Measurements from ENCODE around the gene JADE1. TPM values are rescaled to one million over a fixed set of nuclear protein-coding genes. Genes with fewer than 3 reads are reported as not detected.

Gene JADE1
- total RNA-seq, 1 experiment from 2014 or later = 192 TPM

DNA sequence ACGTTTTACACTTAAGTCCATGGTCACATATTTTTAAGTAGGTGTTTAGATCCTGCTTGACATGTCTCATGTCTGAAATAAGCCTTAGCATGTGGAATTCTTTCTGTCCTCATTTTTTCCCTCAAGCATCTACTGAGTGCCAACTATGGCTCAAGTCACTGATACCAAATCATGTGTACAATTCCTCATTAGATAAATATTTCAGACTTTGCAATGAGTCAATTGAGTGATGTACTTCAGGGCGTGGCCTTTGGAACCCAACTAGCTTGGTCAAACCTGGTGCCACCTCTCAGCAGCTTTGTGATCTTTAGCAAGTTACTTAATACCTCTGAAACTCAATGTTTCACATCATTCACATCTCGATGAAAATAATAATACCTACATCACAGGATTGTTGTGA, 12.6 kb upstream of the JADE1 start:
- no peaks in the 10 kb centered on the region for H3K79me2 ChIP-seq (ENCODE audit: insufficient read depth, low read length)
- no peak overlapping the region for H4K91ac ChIP-seq (ENCODE audit: insufficient read length, low read depth, low read length)
- Mint-ChIP-seq H3K4me1 (peaks cover 10 to 11% of the 10 kb centered on the region in 2 experiments), H3K27ac (no peak overlapping the region), H3K36me3 (ENCODE audit: insufficient read depth in 1 of 3, low read depth in 3 of 3) (no peaks in the 10 kb centered on the region; a peak in 1 of 7 replicates), H3K4me3 (no peak overlapping the region), H3K9me3 (no peaks in the 10 kb centered on the region), H3K27me3 (ENCODE audit: low read depth) (no peaks in the 10 kb centered on the region)
- H2BK5ac ChIP-seq (ENCODE audit: insufficient read length, low read length) = no peak overlapping the region
- no peak overlapping the region for H3K56ac ChIP-seq (ENCODE audit: insufficient read length, low read depth, low read length)
- no peak overlapping the region for H2AFZ ChIP-seq (ENCODE audit: low read length)
- no peak overlapping the region for H3K18ac ChIP-seq (ENCODE audit: insufficient read length, low read depth, low read length)
- H2AK5ac ChIP-seq (ENCODE audit: insufficient read length, low read length) = no peak overlapping the region
- H3K23me2 ChIP-seq (ENCODE audit: insufficient read length, low read depth, low read length, poor library complexity, severe bottlenecking) = no peaks in the 10 kb centered on the region
- WGBS (ENCODE audit: extremely low coverage, insufficient read length, low lambda C conversion rate) = no CpG with 5 or more reads among the region's 3 CpGs
- no peak overlapping the region for H3K4ac ChIP-seq (ENCODE audit: low read depth, low read length)
- H3K27me3 ChIP-seq (ENCODE audit: insufficient read depth, low read length) = no peaks in the 10 kb centered on the region
- H4K20me1 ChIP-seq (ENCODE audit: control insufficient read depth, insufficient read depth, insufficient read length) = no peaks in the 10 kb centered on the region
- H3K9me3 ChIP-seq (ENCODE audit: control insufficient read depth, low read depth, low read length) = no peaks in the 10 kb centered on the region
- H3K14ac ChIP-seq (ENCODE audit: insufficient read depth, low read length) = no peak overlapping the region
- H3K4me1 ChIP-seq (ENCODE audit: insufficient read depth, low read length) = peaks cover 10% of the 10 kb centered on the region
- no peak overlapping the region for H3K4me2 ChIP-seq (ENCODE audit: insufficient read depth, insufficient read length, low read length)
- H3K9ac ChIP-seq (ENCODE audit: extremely low read depth, insufficient read length, low read length) = no peak overlapping the region
- H2BK20ac ChIP-seq (ENCODE audit: low read depth, low read length, poor library complexity, severe bottlenecking) = no peak overlapping the region
- DNase-seq = no peak
- H2BK12ac ChIP-seq (ENCODE audit: insufficient read length, low read depth, low read length) = no peak overlapping the region
- H4K5ac ChIP-seq (ENCODE audit: insufficient read length, low read depth, low read length) = no peak overlapping the region
- H3T11ph ChIP-seq (ENCODE audit: low read length) = no peak overlapping the region
- no peak overlapping the region for H3K27ac ChIP-seq (ENCODE audit: insufficient read length, low read depth, low read length)
- H4K8ac ChIP-seq (replicated peaks; ENCODE audit: insufficient read length, low read depth, low read length) = no peak overlapping the region
- H2BK15ac ChIP-seq (ENCODE audit: low read depth, low read length) = no peak overlapping the region
- no peak overlapping the region for H3K23ac ChIP-seq (ENCODE audit: insufficient read length, low read depth, low read length)
- TF ChIP-seq CTCF (conservative IDR thresholded peaks at IDR 0.05) = no peak
- H2BK120ac ChIP-seq (ENCODE audit: low read depth, low read length, poor library complexity, severe bottlenecking) = no peak overlapping the region
- no peaks in the 10 kb centered on the region for H3K79me1 ChIP-seq (ENCODE audit: insufficient read depth, low read depth, low read length, poor library complexity, severe bottlenecking)

All from H9 (cell line).